OCI-LY7 (cell line): Measurements from ENCODE around the gene RBM23. TPM values are rescaled to one million over a fixed set of nuclear protein-coding genes. Genes with fewer than 3 reads are reported as not detected.
"Not testable (repeated sequence)": the region's sequence is repeated elsewhere in the genome, so short reads cannot be mapped to it uniquely, and the experiment has no call there.

Source experiments
- Bru-seq: library from RNA; stranded (reverse); fragments of 400-500 nt; gene quantifications from one replicate; lab custom pipeline; 2021; lab: Mats Ljungman, UMichigan
- BruChase-seq, 2 experiments: library from RNA; stranded (reverse); fragments of 400-500 nt; gene quantifications; one replicate each; lab custom pipeline; 2021; lab: Mats Ljungman, UMichigan
- BruUV-seq: library from RNA; stranded (reverse); fragments of 400-500 nt; replicated peaks from 2 replicates; lab custom pipeline; 2021; lab: Mats Ljungman, UMichigan
- CTCF ChIA-PET: fragments of 300-600 bp; sonication (Branson Sonifier 250); formaldehyde crosslinking; loops from one replicate; lab custom pipeline; 2022; ENCODE audit warnings: antibody characterized with exemption; ENCODE audit not compliant: unreplicated experiment; lab: Charles Lee
- POLR2A ChIA-PET: fragments of 300-600 bp; sonication (Branson Sonifier 250); formaldehyde crosslinking; loops from one replicate; lab custom pipeline; 2022; ENCODE audit warnings: antibody characterized with exemption; lab: Charles Lee
- DNase-seq: peaks from one replicate; pipeline ENCODE4 v3.0.0-alpha.2; 2015; ENCODE audit warnings: low spot score
- H2AFZ ChIP-seq: fragments of 200-600 bp; sonication (generic), shearing (Covaris generic); 2 replicates; pipeline ENCODE4 v1.6.1; 2014; ENCODE audit warnings: mild to moderate bottlenecking, antibody characterized with exemption, low read length, moderate library complexity
- H3K27ac ChIP-seq: fragments of 200-600 bp; sonication (generic); 2 replicates; pipeline ENCODE4 v1.5.1; 2014; ENCODE audit warnings: mixed run types, low read depth, mild to moderate bottlenecking, moderate library complexity, low read length, inconsistent platforms; ENCODE audit not compliant: poor library complexity, severe bottlenecking
- H3K36me3 ChIP-seq: fragments of 200-600 bp; sonication (generic); 2 replicates; pipeline ENCODE4 v1.6.1; 2014; ENCODE audit warnings: mild to moderate bottlenecking, antibody characterized with exemption, low read length, moderate library complexity, mixed read lengths; ENCODE audit not compliant: insufficient read depth
- H3K4me1 ChIP-seq: fragments of 200-600 bp; sonication (generic); 2 replicates; pipeline ENCODE4 v1.5.1; 2014; ENCODE audit warnings: mild to moderate bottlenecking, low read length; ENCODE audit not compliant: insufficient read depth, poor library complexity, severe bottlenecking
- H3K4me2 ChIP-seq: fragments of 200-600 bp; sonication (generic); 2 replicates; pipeline ENCODE4 v1.6.1; 2014; ENCODE audit warnings: mild to moderate bottlenecking, low read length
- H3K4me3 ChIP-seq: fragments of 200-600 bp; sonication (generic); 2 replicates; pipeline ENCODE4 v1.5.1; 2014; ENCODE audit warnings: mild to moderate bottlenecking, low read depth, low read length; ENCODE audit not compliant: poor library complexity, severe bottlenecking
- H3K79me2 ChIP-seq: fragments of 200-600 bp; sonication (generic); 2 replicates; pipeline ENCODE4 v1.6.1; 2016; ENCODE audit warnings: low read depth, mild to moderate bottlenecking, low read length, moderate library complexity, mixed read lengths; ENCODE audit not compliant: insufficient read depth
- H3K9me2 ChIP-seq: fragments of 200-600 bp; sonication (generic); 2 replicates; pipeline ENCODE4 v1.6.1; 2016; ENCODE audit warnings: mild to moderate bottlenecking, low read length, mixed read lengths; ENCODE audit not compliant: insufficient read depth
- H3K9me3 ChIP-seq: fragments of 200-600 bp; sonication (generic); 2 replicates; pipeline ENCODE4 v1.6.1; 2014; ENCODE audit warnings: mild to moderate bottlenecking, mixed run types, low read length, mixed read lengths
- H4K20me1 ChIP-seq: fragments of 200-600 bp; sonication (generic); 2 replicates; pipeline ENCODE4 v1.6.1; 2014; ENCODE audit warnings: mild to moderate bottlenecking, antibody characterized with exemption, low read length, moderate library complexity, mixed read lengths; ENCODE audit not compliant: insufficient read depth
- CTCF ChIP-seq: fragments of 200-600 bp; sonication (generic); conservative IDR thresholded peaks from 2 replicates; pipeline ENCODE4 v1.5.1; 2014; ENCODE audit warnings: mild to moderate bottlenecking, antibody characterized with exemption, low read length, moderate library complexity, mixed read lengths
- EZH2phosphoT487 ChIP-seq: fragments of 200-600 bp; sonication (generic); IDR thresholded peaks from 2 replicates; pipeline ENCODE4 v1.6.1; 2018; ENCODE audit warnings: low read depth, borderline replicate concordance, mild to moderate bottlenecking, mixed run types, antibody characterized with exemption, low read length, moderate library complexity, mixed read lengths
- intact Hi-C: fragments of 100-400 bp; cut with micrococcal nuclease; formaldehyde crosslinking; loops from one replicate; pipeline ENCODE4 v1.10.0; 2022; ENCODE audit not compliant: unreplicated experiment
- long read RNA-seq: library from polyadenylated mRNA; stranded (forward); transcript quantifications from one replicate; pipeline ENCODE4 v2.0.0, GENCODE V29; 2022
- total RNA-seq, 2 experiments: library from RNA; depleted of rRNA in 1 of 2; stranded (reverse); fragments of >200 nt in 1 of 2; shearing (Covaris generic) in 1 of 2; gene quantifications; 2 replicates each; pipeline ENCODE4 v1.2.3, GENCODE V29; 2014 to 2022

RBM23 gene
- 81.0 and 106 TPM in 2 replicates for total RNA-seq (2014; rRNA removed; shearing (Covaris generic))
- total RNA-seq (2022): 90.1 and 91.0 TPM in 2 replicates
- percentile 78 among the genes with signal in this experiment for Bru-seq, nascent RNA
- percentile 83 among the genes with signal in this experiment for BruChase-seq, experiment 1, labeled RNA remaining after a 6-hour chase
- percentile 86 among the genes with signal in this experiment for BruChase-seq, experiment 2, labeled RNA remaining after a 2-hour chase
- long read RNA-seq, full-length matches to known transcripts: 147 of 202 reads
- long read RNA-seq, partial matches to known transcripts: 9 of 202 reads
- long read RNA-seq, other reads (novel, unspliced or antisense): 46 of 202 reads

GRCh38 chr14:22918804-22919600, at the start of gene RBM23:
Gene RBM23 (minus strand): TSS chr14:22919149.
- H3K79me2 ChIP-seq: peaks cover 44% of the 10 kb centered on the region
- H3K27ac ChIP-seq: peak within 1 kb of the TSS; percentile 78
- DNase-seq: peak; percentile 100
- ChIA-PET POLR2A (interaction anchor here (0.5 to 6.3 kb wide), 16 partner anchors 9 to 153 kb away, joined by 3 to 61 read pairs (median 4); partner anchors contain the start of genes HAUS4, LRP10, OXA1L and PRMT5), CTCF (interaction anchor here (0.7 kb wide), 1 partner anchor 89 kb away, joined by 3 read pairs; no protein-coding TSS in a partner anchor)
- H4K20me1 ChIP-seq: no peaks in the 10 kb centered on the region
- H2AFZ ChIP-seq: peak within 1 kb of the TSS; percentile 74
- intact Hi-C loops: loop anchor here (5.0 kb wide), 1 partner anchor 47 kb away; the partner anchor contains the start of gene LRP10
- BruUV-seq: no TSS peak
- peak within 1 kb of the TSS; percentile 95 for H3K4me2 ChIP-seq
- H3K9me3 ChIP-seq: no peaks in the 10 kb centered on the region
- no peaks in the 10 kb centered on the region for H3K9me2 ChIP-seq
- H3K4me1 ChIP-seq: peaks cover 36% of the 10 kb centered on the region
- H3K4me3 ChIP-seq: peak within 1 kb of the TSS; percentile 82
- TF ChIP-seq EZH2phosphoT487 (no peak), CTCF (no peak)
- peaks cover 75% of the 10 kb centered on the region for H3K36me3 ChIP-seq

GRCh38 chr14:22966783-22967269, 47.9 kb upstream of the RBM23 start:
- no peak overlapping the region for H2AFZ ChIP-seq
- POLR2A ChIA-PET: no interaction called here

GRCh38 chr14:22965916-22966782, 47.2 kb upstream of the RBM23 start:
- H3K4me2 ChIP-seq, CTCF ChIA-PET, DNase-seq, H3K9me2 ChIP-seq, H3K79me2 ChIP-seq, H2AFZ ChIP-seq, H3K4me3 ChIP-seq, H3K4me1 ChIP-seq, H3K36me3 ChIP-seq, H4K20me1 ChIP-seq, BruUV-seq, H3K9me3 ChIP-seq, intact Hi-C loops, H3K27ac ChIP-seq: not testable (repeated sequence)
- POLR2A ChIA-PET: interaction anchor here (0.6 kb wide), 2 partner anchors 1096 to 1174 kb away, joined by 5 to 7 read pairs; no protein-coding TSS in a partner anchor

More at GRCh38 chr14:22966783-22967269, 47.9 kb upstream of the RBM23 start:
- intact Hi-C loops: no loop called here
- no peaks in the 10 kb centered on the region for H3K4me1 ChIP-seq
- TF ChIP-seq CTCF (no peak), EZH2phosphoT487 (no peak)
- H3K9me3 ChIP-seq: no peaks in the 10 kb centered on the region
- BruUV-seq: no TSS peak
- CTCF ChIA-PET: no interaction called here
- H3K4me2 ChIP-seq: no peak overlapping the region
- no peak for DNase-seq
- no peak overlapping the region for H3K27ac ChIP-seq
- H4K20me1 ChIP-seq: no peaks in the 10 kb centered on the region
- H3K9me2 ChIP-seq: no peaks in the 10 kb centered on the region
- no peaks in the 10 kb centered on the region for H3K36me3 ChIP-seq
- H3K4me3 ChIP-seq: no peak overlapping the region
- no peaks in the 10 kb centered on the region for H3K79me2 ChIP-seq
